Measurements from ENCODE around the gene LHFPL3. TPM values are rescaled to one million over a fixed set of nuclear protein-coding genes. Genes with fewer than 3 reads are reported as not detected.

LHFPL3 gene
- total RNA-seq, 1 donor from 2014 or later = not detected

- Mint-ChIP-seq H3K27me3 (peaks cover 80% of the 10 kb centered on the region), H3K27ac (no peak overlapping the region), H3K36me3 (ENCODE audit: insufficient read depth) (no peaks in the 10 kb centered on the region), H3K4me1 (ENCODE audit: low read depth) (peaks cover 5% of the 10 kb centered on the region), H3K4me3 (ENCODE audit: low read depth) (no peak overlapping the region), H3K9me3 (ENCODE audit: low read depth) (no peaks in the 10 kb centered on the region)
- TF ChIP-seq, protein P1, sequence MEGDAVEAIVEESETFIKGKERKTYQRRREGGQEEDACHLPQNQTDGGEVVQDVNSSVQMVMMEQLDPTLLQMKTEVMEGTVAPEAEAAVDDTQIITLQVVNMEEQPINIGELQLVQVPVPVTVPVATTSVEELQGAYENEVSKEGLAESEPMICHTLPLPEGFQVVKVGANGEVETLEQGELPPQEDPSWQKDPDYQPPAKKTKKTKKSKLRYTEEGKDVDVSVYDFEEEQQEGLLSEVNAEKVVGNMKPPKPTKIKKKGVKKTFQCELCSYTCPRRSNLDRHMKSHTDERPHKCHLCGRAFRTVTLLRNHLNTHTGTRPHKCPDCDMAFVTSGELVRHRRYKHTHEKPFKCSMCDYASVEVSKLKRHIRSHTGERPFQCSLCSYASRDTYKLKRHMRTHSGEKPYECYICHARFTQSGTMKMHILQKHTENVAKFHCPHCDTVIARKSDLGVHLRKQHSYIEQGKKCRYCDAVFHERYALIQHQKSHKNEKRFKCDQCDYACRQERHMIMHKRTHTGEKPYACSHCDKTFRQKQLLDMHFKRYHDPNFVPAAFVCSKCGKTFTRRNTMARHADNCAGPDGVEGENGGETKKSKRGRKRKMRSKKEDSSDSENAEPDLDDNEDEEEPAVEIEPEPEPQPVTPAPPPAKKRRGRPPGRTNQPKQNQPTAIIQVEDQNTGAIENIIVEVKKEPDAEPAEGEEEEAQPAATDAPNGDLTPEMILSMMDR (IDR thresholded peaks at IDR 0.05; ENCODE audit: unreplicated experiment) = no peak
- DNase-seq (ENCODE audit: low spot score, unreplicated experiment) = no peak
Observed at GRCh38 chr7:104327534-104327933, 869 bp upstream of the LHFPL3 start.

GRCh38 chr7:104327938-104328295 lies 486 bp upstream of the LHFPL3 start:
- Mint-ChIP-seq H3K9me3 (ENCODE audit: low read depth) (no peaks in the 10 kb centered on the region), H3K36me3 (ENCODE audit: insufficient read depth) (no peaks in the 10 kb centered on the region), H3K27ac (no peak overlapping the region), H3K4me3 (ENCODE audit: low read depth) (peak overlapping the region; percentile 46), H3K27me3 (peaks cover 80% of the 10 kb centered on the region), H3K4me1 (ENCODE audit: low read depth) (peaks cover 5% of the 10 kb centered on the region)
- TF ChIP-seq, protein P1 (IDR thresholded peaks at IDR 0.05; ENCODE audit: unreplicated experiment) = no peak
- no peak for DNase-seq (ENCODE audit: low spot score, unreplicated experiment)

DNA sequence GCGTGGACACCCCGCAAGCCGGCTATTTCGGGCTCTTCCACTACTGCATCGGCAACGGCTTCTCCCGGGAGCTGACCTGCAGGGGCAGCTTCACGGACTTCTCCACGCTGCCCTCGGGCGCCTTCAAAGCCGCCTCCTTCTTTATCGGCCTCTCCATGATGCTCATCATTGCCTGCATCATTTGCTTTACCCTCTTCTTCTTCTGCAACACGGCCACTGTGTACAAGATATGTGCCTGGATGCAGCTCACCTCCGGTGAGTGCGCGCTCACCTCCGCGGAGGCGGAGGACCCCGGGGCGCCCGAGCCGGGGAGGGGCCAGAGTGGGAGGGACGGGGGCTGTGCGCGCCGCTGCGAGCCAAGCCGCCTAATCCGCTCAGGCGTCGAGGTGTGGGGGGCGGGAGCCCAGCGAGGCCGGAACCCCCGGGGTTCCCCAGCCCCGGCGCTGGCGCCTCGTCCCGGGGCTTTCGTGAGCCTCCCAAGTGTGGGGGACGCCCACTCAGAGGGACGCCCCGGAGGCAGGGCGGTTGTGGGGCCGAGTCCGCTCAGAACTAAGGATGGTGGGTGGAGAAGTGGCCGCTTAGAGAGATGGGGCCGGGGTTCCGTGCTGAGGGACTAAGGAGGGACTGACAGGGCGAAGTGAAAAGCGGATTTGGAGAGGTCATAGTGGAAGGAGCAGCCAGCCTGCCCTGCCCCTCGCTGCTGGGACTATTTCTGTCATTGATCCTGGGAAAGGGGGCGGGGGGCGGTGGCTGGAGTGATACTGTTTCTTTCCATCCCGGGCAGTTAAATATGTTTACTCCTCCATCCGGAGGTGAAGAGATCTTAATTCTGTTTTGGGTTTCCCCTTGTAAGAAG lies 795 bp downstream of the LHFPL3 start:
- H3K27me3 Mint-ChIP-seq = peaks cover 80% of the 10 kb centered on the region
- no peaks in the 10 kb centered on the region for H3K36me3 Mint-ChIP-seq (ENCODE audit: insufficient read depth)
- DNase-seq (ENCODE audit: low spot score, unreplicated experiment) = no peak
- H3K9me3 Mint-ChIP-seq (ENCODE audit: low read depth) = no peaks in the 10 kb centered on the region
- TF ChIP-seq, protein P1 (IDR thresholded peaks at IDR 0.05; ENCODE audit: unreplicated experiment) = no peak
- H3K4me3 Mint-ChIP-seq (ENCODE audit: low read depth) = peak overlapping the region; percentile 55
- peaks cover 5% of the 10 kb centered on the region for H3K4me1 Mint-ChIP-seq (ENCODE audit: low read depth)
- H3K27ac Mint-ChIP-seq = no peak overlapping the region

DNA sequence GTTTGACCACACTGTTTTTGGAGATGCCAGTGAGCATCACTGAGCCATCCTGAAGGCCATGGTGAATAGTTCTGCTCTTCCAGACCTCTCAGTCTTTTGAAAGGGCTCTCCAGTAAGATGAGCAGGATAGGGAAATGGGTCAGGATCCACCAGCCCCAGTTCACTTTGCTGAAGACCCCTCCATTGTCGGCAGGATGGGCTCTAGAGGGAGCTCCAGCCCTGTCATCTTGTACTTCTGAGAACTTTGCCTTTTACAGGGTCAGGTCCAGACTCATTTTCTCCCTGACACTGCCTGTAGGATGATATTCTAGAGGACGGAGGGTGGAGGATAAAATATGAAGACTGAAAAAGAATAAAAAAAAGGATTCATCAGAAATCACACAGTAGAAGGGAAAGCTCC lies 13.1 kb downstream of the LHFPL3 start:
- no peak overlapping the region for H3K4me3 Mint-ChIP-seq (ENCODE audit: low read depth)
- TF ChIP-seq, protein P1 (IDR thresholded peaks at IDR 0.05; ENCODE audit: unreplicated experiment) = peak; percentile 51

GRCh38 chr7:104352736-104353135 lies 24.3 kb downstream of the LHFPL3 start:
- Mint-ChIP-seq H3K36me3 (ENCODE audit: insufficient read depth) (no peaks in the 10 kb centered on the region), H3K4me1 (ENCODE audit: low read depth) (peaks cover 4% of the 10 kb centered on the region), H3K4me3 (ENCODE audit: low read depth) (no peak overlapping the region), H3K27me3 (peaks cover 11% of the 10 kb centered on the region), H3K27ac (no peak overlapping the region), H3K9me3 (ENCODE audit: low read depth) (no peaks in the 10 kb centered on the region)
- DNase-seq (ENCODE audit: low spot score, unreplicated experiment) = no peak
- TF ChIP-seq, protein P1 (IDR thresholded peaks at IDR 0.05; ENCODE audit: unreplicated experiment) = no peak

More for the DNA sequence above, 13.1 kb downstream of the LHFPL3 start:
- no peak for DNase-seq (ENCODE audit: low spot score, unreplicated experiment)
- H3K27me3 Mint-ChIP-seq = peaks cover 18% of the 10 kb centered on the region
- H3K27ac Mint-ChIP-seq = no peak overlapping the region
- H3K9me3 Mint-ChIP-seq (ENCODE audit: low read depth) = no peaks in the 10 kb centered on the region
- H3K36me3 Mint-ChIP-seq (ENCODE audit: insufficient read depth) = no peaks in the 10 kb centered on the region
- H3K4me1 Mint-ChIP-seq (ENCODE audit: low read depth) = no peaks in the 10 kb centered on the region
